HL-60/S4 (cell line): Measurements from ENCODE around the gene METTL27.
"Not testable (repeated sequence)": the region's sequence is repeated elsewhere in the genome, so short reads cannot be mapped to it uniquely, and the experiment has no call there.

Experiments
- in situ Hi-C: fragments of 300-500 bp; cut with MboI; formaldehyde crosslinking; loops from 2 replicates; pipeline ENCODE4 v1.14.3; 2022; ENCODE audit warnings: low sequenced_read_pairs

The METTL27 gene

DNA sequence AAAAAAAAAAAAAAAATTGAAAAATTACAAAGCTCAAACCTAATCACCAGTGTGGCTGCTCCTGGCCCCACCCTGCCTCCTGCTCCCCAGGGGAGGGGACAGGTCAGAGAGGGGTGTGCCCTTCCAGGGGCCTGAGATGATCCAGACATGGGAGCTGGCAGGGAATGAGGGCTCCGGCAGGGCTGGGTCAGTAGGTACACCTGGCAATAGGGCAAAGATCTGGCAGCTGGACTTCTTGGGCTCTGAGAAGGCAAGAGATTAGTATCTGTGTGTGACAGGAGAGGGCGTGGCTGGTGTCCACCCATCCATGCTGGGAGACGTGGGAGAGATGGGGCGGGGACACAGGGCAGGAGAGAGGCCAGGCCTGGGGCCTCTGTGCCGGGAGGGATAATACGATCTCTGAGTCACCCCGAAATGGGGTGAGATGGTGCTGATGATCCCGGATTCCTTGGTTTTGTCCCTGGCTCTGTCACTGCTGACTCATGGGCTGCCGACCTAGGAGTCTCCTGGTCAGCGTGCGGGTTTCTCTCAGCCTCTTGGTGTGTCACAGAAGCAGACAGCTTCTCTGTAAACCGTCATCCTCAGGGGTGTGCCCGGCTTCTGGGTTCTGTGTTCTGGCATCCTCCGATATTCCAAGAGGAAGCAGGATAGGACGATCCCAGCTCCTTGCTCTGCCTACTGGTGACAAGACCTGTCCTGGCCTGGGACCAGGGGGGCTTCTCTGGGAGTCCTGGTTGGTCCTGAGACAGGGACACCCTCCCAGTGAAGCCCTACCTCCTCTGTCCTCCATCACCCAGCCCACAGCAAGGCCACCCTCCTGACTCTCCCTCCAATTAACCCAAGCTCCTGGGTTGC is 19.8 kb downstream of the METTL27 start:
- in situ Hi-C loops: no loop called here

DNA sequence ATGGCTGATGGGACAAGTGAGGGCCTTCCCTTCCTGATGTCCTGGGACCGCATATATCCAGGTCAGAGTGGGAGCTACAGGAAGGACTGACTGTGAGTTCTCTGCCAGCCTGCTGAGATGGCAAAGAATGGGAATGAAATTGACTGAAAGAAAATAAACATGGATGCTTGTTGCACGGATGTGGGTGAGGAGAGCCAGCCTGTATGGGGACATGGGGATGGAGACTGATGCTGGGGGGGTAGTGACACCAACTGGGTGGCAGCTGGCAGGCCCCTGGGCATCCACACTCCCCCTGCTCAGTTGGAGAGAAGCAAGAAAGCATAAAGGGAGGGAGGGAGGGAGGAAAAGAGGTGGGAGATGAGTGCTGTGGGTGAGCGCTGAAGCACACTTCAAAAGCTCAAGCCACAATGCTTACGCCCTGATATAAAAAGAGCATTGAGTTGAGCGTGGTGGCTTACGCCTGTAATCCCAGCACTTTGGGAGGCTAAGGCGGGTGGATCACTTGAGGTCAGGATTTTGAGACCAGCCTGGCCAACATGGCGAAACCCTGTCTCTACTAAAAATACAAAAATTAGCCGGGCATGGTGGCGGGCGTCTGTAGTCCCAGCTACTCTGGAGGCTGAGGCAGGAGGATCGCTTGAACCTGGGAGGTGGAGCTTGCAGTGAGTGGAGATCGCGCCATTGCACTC is 20.6 kb downstream of the METTL27 start:
- in situ Hi-C loops: not testable (repeated sequence)

DNA sequence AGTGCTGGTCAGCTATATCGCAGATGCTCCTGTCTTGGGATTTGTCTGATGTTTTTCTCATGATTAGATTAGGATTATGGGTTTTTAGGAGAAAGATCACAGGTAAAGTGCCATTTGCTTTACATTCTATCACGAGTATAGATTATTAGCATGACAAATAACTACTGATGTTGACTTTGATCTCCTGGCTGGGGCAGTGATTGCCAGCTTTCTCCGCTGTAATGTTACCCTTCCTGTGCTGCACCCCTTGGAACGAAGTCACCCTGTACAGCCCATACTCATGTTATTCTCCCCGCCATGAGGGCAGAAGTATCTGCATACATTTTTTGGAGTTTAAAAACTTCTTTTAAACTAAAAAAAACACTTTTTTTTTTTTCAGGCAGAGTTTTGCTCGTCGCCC is 22.3 kb downstream of the METTL27 start:
- in situ Hi-C loops: no loop called here

DNA sequence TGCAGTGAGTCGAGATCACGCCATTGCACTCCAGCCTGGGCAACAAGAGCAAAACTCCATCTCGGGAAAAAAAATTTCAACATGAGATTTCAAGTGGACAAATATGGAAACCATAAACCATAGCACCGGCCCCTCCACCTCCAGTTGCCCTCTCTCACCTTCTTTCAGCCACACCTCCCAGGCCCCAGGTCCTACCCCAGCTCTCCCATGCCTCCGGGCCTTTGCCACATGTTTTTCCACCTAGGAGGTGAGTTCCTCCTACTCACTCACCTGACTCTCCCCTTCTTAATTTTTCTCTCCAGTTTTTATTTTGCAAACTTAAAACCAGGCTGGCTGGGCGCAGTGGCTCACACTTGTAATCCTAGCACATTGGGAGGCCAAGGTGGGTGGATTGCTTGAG is 25.2 kb downstream of the METTL27 start:
- in situ Hi-C loops: loop anchor here (5.0 kb wide), 1 partner anchor 40 kb away; no protein-coding TSS in a partner anchor

DNA sequence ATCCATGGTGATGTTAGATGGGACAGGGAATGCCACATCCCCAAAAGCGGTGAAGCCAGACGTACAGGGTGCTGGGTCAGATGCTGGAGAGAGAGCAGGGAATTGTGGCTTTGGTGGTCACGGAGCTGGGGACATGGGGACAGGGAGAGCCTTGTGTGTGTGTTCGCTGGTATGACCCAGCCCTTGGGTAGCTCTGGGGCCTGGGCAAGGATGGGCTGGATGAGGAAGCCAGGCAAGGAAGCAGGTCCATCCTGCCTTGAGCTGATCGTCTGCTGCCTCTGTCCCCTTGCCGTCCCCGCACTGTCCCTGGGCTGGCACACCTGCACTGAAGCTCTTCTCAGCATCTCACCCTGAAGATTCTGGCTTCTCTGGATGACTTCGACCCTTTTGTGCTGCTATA is 26.9 kb downstream of the METTL27 start:
- in situ Hi-C loops: loop anchor here (5.0 kb wide), 1 partner anchor 42 kb away; no protein-coding TSS in a partner anchor

DNA sequence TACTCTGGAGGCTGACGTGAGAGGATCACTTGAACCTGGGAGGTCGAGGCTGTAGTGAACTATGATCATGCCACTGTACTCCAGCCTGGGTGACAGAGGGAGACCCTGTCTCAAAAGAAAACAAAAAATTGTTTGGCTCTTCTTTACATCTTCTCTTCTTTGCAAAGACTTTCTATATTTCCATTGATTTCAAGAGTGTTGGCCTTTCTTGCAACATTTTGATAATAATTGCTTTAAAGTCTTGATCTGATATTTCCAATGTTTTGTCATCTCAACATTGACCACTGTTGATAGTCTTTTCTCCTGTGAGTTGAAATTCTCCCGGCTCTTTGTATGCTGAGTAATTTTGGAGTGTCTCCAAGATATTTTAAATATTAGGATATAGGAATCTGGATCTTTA is 29.3 kb downstream of the METTL27 start:
- in situ Hi-C loops: no loop called here

DNA sequence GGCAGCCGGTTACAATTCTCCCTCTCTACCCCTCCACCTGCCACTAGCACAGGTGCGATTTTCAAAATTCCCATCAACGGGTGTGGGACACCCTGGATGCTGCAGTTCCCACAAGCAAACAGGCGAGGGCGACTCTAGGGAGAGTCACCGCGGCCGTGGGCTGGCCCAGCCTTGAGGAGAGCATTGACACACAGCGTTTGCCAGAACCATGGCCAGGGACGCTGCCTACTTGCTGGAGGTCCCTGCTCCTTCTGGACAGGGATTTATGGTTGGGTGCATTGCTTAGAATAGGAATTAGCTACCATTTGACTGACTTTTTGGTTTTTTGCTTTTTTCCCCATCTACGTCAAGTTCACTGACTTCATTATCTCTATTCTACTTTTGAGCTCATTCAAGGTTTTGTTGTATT is 30.6 kb downstream of the METTL27 start:
- in situ Hi-C loops: no loop called here

DNA sequence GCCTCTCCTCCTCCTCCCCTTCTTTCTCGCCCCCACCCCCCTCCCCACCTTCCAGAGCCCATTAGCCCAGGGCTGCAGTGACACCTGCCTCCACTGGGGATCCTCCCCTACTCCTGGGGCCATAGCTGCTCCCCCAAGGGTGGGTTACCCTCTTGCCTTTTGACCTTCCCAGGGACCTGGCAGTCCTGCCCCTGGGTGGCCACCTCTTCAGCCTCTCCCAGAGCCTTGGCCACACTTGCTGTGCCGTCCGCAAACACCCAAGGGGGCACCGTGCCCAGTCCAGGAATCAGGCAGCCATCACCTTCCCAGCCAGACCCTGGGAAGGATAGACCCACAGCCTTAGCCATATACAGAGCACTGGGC is 31.3 kb downstream of the METTL27 start:
- in situ Hi-C loops: no loop called here

DNA sequence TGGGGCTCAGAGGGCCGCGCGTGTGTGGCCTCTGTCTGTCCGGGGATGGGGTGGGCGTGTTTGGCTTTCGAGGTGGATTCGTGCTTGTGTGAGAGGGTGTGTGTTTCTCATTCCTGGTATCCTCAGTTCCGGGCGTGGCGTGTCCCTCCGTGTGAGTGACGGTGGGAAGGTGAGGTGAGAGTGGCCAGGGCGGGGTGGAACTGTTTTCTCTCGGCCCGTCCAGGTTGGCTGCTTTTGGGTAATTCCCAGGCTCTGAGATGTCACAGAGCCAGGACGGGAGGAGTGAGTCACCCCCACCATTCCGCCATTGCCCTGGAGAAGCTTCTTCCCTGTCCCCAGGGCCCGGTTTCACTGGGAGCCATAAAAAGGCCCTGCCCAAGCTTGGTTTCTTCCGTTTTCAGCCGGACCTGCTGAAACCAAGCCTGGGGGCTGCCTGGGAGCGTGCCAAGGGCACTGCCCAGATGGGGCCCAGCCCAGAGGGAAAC is 32.8 kb downstream of the METTL27 start:
- in situ Hi-C loops: no loop called here

DNA sequence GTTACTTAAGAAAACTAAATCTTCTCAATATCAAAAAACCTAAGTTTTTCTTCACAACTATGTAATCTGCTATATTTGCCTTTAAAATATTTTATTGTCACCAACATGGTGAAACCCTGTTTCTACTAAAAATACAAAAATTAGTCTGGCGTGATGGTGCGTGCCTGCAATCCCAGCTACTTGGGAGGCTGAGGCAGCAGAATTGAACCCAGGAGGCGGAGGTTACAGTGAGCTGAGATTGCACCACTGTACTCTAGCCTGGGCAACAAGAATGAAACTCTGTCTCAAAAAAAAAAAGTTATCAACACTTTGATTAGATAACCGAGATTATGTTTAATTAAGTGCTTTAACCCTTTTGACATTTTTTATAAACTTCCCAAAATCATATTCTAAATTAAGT is 39.9 kb downstream of the METTL27 start:
- in situ Hi-C loops: no loop called here

DNA sequence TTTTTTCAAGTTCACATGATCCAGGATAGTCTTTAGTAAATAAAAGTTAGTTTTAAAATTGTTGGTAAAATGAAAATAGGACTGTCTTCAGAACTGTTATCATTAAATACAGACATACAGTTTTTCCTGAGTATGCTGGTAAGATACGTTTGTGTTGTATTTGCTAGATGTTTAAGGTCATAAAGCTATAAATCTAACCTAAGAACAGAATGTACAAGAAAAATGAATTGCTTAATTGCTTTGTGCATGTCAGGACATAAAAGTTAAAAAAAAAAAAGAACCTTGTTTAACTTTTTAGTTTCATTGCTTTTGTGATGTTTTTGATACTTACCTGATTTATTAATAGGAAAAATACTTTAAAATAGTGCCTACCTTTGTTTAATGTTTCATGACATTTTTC is 40.7 kb downstream of the METTL27 start:
- in situ Hi-C loops: no loop called here

DNA sequence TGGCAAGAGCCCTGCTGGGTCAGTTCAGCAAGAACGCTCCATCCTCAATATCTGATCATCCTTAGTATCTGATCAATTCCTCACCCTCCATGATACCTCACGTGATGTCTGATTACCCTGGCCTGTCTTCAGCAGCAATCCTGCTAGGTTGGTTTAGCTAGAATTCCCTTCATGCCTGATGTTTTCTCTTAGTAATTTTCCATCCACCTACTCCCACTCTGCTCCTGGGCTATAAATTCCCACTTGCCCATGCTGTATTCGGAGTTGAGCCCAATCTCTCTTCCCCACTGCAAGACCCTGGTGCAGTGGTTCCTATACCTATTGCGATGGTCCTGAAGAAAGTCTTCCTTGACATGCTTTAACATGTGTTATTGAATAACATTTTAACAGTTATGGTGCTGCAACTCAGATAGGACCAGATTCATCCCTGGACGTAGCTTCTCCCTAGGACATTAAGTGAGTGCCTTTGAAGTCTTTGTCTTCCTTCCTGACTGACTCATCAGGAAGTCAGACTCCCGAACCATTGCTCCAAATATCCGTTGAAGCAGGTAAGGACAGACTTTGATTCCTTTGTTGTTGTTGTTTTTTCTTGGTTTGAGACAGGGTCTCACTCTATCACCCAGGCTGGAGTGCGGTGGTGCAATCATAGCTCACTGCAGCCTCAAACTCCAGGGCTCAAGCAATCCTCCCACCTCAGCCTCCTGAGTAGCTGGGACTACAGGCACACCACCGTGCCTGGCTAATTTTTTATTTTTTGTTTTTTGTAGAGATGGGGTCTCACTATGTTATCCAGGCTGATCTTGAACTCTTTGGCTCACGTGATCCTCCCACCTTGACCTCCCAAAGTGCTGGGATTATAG is 42.8 kb downstream of the METTL27 start:
- in situ Hi-C loops: no loop called here

DNA sequence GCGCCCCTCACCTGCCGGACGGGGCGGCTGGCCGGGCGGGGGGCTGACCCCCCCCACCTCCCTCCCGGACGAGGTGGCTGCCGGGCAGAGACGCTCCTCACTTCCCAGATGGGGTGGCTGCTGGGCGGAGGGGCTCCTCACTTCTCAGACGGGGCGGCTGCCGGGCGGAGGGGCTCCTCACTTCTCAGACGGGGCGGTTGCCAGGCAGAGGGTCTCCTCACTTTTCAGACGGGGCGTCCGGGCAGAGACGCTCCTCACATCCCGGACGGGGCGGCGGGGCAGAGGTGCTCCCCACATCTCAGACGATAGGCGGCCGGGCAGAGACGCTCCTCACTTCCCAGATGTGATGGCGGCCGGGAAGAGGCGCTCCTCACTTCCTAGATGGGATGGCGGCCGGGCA is 45.1 kb downstream of the METTL27 start:
- in situ Hi-C loops: not testable (repeated sequence)

DNA sequence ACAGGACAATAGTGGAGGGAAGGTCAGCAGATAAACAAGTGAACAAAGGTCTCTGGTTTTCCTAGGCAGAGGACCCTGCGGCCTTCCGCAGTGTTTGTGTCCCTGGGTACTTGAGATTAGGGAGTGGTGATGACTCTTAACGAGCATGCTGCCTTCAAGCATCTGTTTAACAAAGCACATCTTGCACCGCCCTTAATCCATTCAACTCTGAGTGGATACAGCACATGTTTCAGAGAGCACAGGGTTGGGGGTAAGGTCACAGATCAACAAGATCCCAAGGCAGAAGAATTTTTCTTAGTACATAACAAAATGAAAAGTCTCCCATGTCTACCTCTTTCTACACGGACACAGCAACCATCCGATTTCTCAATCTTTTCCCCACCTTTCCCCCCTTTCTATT is 45.7 kb downstream of the METTL27 start:
- in situ Hi-C loops: not testable (repeated sequence)

DNA sequence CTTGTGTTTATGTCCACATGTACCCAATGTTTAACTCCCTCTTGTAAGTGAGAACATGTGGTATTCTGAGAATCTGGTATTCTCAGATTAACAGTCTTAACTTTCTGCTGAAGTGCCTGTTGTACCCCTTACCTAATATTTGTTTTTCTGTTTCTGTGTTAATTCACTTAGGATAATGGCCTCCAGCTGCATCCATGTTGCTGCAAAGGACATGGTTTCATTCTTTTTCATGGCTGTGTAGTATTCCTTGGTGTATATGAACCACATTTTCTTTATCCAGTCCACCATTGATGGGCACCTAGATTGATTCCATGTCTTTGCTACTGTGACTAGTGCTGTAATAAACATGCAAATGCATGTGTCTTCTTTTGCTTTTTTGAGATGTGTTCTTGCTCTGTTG is 47.1 kb downstream of the METTL27 start:
- in situ Hi-C loops: not testable (repeated sequence)

DNA sequence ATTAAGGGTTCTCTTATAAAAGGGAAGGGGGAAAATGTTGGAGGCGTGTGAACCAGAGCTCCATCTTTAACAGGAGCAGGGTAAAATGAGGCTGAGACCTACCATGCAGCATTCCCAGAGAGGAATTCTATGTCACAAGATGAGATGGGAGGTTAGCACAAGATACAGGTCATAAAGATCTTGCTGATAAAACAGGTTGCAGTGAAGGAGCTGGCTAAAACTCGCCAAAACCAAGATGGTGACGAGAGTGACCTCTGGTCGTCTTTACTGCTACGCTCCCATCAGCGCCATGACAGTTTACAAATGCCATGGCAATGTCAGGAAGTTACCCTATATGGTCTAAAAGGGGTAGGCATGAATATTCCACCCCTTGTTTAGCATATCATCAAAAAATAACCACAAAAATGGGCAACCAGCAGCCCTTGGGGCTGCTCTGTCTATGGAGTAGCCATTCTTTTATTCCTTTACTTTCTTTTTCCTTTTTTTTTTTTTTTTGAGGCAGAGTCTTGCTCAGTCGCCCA is 51.1 kb downstream of the METTL27 start:
- in situ Hi-C loops: not testable (repeated sequence)

DNA sequence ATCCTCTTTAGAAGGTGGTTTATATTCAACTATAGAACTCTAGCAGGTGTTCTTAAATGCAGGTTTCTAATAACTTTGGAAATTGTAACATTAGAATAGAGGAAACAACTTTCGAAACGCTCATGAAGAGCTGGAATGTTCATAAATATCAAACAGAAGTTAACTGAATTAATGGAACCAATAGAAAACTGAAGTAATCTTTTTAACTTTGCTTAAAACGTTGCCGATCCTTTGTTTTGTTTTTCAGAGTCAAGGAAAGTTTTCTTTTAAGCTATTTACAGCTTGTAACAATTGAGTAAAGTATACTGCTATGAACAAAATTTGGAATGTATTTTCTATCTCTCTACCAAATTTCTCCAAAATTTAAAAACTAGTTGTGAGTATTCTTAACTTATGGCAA is 53.3 kb downstream of the METTL27 start:
- in situ Hi-C loops: no loop called here

DNA sequence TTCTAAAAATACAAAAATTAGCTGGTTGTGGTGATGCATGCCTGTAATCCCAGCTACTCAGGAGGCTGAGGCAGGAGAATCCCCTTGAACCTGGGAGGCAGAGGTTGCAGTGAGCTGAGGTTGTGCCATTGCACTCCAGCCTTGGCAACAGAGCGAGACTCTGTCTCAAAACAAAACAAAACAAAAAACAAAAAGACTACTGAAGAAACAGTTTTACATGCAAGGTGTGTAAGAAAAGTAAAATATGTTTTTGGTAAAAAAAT is 54.6 kb downstream of the METTL27 start:
- in situ Hi-C loops: not testable (repeated sequence)

DNA sequence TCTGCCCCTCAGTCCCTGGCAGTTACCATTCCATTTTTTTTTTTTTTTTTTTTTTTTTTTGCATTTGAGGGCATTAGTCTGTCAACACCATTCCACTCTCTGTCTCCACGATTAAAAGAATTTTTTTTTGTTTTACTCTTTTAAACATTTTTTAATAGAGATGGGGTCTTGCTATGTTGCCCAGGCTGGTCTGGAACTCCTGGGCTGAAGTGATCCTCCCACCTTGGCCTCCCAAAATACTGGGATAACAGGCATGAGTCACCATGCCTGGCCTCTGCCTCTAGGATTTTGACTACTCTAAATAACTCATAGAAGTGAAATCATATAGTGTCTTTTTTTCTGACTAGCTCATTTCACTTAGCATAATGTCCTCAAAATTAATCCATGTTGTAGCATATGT is 55.7 kb downstream of the METTL27 start:
- in situ Hi-C loops: no loop called here
